ENCODE results near the gene RFC2.

DNA sequence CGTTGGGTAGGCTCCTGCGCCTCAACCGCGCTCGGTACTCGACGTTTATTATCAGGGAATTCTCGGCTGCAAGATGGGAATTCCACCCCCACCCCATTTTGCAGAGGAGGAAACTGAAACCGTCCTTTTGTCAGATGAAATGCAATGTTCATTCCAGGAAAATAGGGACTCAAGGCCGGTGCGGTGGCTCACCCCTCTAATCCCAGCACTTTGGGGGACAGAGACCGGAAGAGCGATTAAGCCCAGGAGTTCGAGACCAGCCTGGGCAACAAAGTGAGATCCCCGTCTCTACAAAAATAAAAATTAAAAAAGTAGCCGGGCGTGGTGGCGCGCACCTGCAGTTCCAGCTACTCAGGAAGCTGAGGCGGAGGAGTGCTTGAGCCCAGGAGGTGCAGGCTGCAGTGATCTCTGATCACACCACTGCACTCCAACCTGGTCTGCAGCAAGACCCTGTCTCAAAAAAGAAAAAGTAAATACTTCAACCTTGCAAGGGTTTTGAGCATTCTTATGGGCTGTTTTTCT, 720 bp upstream of the RFC2 start:
- TF ChIP-seq POLR2A (IDR thresholded peaks at IDR 0.05) = no peak
- TF ChIP-seq, protein P1, sequence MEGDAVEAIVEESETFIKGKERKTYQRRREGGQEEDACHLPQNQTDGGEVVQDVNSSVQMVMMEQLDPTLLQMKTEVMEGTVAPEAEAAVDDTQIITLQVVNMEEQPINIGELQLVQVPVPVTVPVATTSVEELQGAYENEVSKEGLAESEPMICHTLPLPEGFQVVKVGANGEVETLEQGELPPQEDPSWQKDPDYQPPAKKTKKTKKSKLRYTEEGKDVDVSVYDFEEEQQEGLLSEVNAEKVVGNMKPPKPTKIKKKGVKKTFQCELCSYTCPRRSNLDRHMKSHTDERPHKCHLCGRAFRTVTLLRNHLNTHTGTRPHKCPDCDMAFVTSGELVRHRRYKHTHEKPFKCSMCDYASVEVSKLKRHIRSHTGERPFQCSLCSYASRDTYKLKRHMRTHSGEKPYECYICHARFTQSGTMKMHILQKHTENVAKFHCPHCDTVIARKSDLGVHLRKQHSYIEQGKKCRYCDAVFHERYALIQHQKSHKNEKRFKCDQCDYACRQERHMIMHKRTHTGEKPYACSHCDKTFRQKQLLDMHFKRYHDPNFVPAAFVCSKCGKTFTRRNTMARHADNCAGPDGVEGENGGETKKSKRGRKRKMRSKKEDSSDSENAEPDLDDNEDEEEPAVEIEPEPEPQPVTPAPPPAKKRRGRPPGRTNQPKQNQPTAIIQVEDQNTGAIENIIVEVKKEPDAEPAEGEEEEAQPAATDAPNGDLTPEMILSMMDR (IDR thresholded peaks at IDR 0.05) = no peak
